Stimulated activated CD8-positive, alpha-beta memory T cell treated with anti-CD3 and anti-CD28 coated beads, Interleukin-4, amount 100 ng/mL, for 1 hour (primary cell): Measurements from ENCODE around the gene ACSM6.
A peak's percentile ranks its signal among the peaks of the same experiment; 100 is the strongest.
"Not testable (repeated sequence)": the region's sequence is repeated elsewhere in the genome, so short reads cannot be mapped to it uniquely, and the experiment has no call there.

Experiments used
- DNase-seq, 2 donors: peaks; one replicate each; pipeline ENCODE4 v3.0.0-alpha.2; 2020; ENCODE audit warnings: low read depth in 2 of 2, low spot score in 1 of 2

ACSM6 gene

GRCh38 chr10:95214793-95215192 is 20.8 kb downstream of the ACSM6 start:
- no peak for DNase-seq

DNA sequence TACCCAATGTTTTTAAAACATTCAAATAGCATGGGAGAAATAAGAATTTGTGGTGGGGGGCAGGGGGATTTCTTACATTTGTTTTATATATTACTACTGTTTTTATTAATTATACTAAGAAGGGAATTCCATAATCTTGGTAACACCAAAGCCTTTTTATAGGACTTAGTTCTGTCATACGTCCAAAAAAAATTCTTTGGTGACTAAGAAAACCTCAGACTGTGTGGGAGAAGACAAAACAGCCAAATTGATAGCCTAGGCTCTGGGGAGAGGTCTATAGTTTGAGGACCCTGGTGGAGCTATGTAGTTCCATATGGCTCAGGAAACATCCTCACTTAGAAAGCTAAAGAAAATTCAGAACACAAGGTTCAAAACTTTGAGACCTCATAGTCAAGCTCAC is 23.4 kb downstream of the ACSM6 start:
- DNase-seq, result no peak

GRCh38 chr10:95220539-95220938 is 26.5 kb downstream of the ACSM6 start:
- no peak for DNase-seq

GRCh38 chr10:95221124-95221523 is 27.1 kb downstream of the ACSM6 start:
- no peak for DNase-seq

- DNase-seq, result no peak
Observed at GRCh38 chr10:95225136-95225535, 31.1 kb downstream of the ACSM6 start.

GRCh38 chr10:95228934-95229723 is 35.1 kb downstream of the ACSM6 start:
- DNase-seq, result not testable (repeated sequence)

- DNase-seq, result no peak
Observed at GRCh38 chr10:95229724-95230627, 35.9 kb downstream of the ACSM6 start.

DNA sequence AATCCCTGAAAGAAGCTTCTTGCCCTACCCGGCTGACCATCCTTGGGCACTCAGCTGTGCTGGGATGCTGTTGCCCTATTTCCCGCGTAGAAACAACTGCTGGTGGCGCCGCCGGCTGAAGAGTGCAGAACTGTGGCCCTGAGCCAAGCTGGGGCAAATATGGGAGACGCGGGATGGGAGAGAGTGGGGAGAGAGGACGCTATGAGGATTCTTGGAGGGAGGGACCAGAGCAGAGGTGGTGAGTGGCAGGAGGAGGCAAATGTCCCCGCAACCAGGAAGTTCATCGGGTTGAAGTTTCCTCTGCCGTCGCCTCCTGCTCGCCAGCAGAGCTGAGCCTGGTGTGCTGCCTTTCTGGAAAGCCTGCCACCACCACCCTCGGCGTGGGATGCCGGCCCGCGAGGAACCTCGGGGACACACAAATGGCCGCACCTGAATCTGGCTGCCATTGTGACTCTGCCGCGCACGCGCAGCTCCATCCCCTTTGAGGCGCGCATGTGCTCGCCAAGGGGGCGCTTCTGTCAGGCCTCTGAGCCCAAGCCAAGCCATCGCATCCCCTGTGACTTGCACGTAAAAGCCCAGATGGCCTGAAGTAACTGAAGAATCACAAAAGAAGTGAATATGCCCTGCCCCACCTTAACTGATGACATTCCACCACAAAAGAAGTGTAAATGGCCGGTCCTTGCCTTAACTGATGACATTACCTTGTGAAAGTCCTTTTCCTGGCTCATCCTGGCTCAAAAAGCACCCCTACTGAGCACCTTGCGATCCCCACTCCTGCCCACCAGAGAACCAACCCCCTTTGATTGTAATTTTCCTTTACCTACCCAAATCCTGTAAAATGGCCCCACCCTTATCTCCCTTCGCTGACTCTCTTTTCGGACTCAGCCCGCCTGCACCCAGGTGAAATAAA is 36.9 kb downstream of the ACSM6 start:
- DNase-seq, result peak in 1 of 2 donors; percentile 9

DNA sequence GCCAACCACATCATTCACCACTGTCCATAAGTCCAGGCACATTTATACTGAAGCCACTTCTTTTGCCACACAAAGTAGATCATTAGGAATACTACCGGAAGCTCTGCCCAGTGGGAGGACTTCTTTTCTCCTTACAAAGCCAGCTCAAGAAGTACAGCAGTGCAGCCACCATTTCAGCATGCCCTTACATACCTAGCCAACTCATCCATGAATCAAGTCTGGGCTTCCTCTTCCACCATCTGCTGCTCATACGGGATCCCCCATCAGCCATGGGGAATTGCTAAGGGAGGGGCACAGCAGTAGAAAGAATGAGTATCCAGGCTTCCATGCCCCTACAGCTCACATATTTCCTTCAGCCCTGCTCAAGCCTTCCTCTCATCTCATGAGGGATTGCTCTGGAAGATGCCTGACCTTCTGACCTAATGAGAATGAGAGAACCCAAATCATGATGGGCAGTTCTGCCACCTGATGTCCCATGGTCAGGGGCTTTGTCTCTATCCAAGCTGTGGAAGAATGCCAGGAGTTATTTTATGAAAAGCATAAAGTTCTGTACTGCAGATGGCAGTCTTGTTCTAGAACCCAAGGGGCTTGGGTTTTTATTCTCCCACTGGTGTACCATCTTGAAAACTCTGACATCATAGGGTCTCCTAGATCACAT is 39.5 kb downstream of the ACSM6 start:
- no peak for DNase-seq

DNA sequence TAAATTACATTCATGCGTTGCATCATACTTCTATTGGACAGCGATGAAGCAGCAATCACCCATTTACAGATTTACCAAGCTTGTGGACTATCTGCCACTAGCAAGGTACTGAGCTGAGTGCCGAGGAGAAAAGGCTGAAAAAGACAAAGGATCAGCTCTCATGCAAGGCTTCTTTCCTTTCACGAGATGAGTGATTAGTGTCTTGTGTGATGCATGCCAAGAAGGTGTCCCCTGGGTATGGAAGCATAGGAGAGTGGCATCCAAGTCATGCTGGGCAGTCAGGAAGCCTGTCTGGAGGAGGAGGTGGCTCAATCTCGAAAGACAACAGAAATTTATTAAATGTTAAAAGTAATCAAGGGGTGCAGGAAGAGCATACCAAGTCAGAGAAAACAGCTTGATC is 40.9 kb downstream of the ACSM6 start:
- DNase-seq, result no peak

DNA sequence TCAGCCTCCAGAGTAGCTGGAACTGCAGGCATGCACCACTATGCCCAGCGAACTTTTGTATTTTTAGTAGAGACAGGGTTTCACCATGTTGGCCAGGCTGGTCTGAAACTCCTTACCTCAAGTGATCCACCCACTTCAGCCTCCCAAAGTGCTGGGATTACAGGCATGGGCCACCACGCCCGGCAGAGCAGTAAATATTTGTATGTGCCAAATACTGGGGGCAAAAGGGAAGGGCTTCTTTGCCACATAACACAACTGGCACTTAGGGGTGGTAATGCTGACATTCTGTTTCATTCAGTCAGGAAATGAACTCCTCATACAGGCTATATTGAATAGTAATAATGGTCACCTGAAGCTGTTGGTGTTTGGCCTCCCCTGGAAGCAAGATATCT is 41.6 kb downstream of the ACSM6 start:
- no peak for DNase-seq

DNA sequence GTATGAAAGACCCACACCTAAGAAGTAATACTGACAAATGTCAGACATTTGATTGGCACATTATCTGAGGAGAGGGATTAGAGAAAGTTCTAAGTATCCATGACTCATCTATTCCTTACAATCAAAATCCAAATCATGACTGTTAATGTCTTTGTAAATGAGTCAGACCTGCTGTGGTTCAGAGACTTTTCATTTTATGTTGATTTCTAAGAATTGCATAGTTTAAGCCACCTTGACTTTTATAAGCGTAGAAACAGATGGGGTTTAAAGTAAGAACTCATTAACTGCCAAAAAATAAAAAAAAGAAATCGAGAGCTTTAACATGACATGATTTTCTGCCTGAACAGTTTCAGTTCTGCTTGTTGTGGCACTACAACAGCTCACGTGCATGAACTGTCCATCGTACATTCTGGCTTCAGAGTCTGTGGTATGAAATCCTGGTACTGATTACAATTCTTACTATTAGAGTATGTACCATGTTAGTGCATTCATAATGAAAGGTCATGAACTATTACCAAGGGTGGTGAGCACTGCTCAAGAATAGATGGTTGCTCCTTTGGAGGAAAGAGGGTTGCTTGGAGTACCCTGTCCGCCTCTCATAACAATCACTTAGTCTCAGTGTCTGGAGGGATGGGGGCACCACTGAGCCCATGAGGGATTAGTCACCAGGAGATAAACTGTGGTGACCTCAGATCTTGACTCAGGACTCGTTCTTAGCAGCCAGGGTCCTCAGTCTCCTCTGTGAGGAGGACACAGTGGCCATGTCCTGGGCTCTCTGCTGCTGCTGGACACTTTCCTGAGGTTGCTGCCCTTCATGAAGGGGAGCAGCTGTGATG is 42.2 kb downstream of the ACSM6 start:
- DNase-seq, result no peak

DNA sequence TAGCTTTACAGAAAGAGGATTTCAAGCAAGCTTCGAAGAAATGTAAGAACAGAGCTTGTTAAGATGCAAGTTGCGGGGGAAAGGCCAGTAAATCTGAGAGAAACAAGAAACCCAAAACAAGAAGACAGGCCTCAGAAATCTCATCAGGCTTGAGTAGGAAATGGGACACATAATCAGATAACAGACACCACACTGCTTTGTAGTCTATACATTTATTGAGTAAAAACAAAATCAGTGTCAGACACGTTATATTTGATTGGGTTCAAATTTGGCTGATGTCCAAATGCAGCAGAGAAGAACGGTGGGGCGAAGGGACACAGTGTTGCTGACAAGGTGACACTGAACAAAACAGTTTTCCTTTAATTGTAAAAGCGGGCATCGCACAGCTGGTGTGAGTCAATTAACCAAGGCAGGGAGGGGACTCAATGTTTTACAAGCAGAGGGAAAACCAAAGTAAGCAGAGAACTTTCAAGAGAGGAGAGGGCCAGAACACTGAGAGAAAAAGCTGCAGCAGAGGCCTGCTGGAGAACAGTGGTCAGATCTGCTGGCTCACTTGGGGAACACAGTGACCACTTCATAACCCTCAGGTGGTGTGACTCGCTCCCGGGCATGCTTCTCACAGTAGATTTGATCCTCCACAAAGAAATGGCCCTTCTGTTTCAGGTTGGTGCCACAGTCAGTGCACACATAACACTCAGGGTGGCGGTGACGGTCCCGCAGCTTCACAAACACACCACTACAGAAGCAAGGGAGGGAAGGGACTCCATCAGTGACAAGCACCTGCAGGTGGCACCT is 43.5 kb downstream of the ACSM6 start:
- no peak for DNase-seq

DNA sequence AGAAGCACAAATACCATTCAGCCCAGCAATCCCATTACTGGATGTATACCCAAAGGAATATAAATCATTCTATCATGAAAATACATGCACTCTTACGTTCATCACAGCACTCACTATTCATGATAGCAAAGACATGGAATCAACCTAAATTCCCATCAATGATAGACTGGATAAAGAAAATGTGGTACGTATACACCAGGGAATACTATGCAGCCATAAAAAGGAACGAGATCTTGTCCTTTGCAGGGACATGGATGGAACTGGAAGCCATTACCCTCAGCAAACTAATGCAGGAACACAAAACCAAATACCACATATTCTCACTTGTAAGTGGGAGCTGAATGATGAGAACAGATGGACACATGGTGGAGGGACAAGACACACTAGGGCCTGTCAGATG is 46.1 kb downstream of the ACSM6 start:
- not testable (repeated sequence) for DNase-seq

GRCh38 chr10:95240811-95241210 is 46.8 kb downstream of the ACSM6 start:
- DNase-seq, result no peak

- no peak for DNase-seq
Observed at GRCh38 chr10:95241533-95241932, 47.5 kb downstream of the ACSM6 start.

- DNase-seq, result no peak
Observed at GRCh38 chr10:95242581-95243317, 48.7 kb downstream of the ACSM6 start.

- DNase-seq, result no peak
Observed at GRCh38 chr10:95243318-95243617, 49.2 kb downstream of the ACSM6 start.

DNA sequence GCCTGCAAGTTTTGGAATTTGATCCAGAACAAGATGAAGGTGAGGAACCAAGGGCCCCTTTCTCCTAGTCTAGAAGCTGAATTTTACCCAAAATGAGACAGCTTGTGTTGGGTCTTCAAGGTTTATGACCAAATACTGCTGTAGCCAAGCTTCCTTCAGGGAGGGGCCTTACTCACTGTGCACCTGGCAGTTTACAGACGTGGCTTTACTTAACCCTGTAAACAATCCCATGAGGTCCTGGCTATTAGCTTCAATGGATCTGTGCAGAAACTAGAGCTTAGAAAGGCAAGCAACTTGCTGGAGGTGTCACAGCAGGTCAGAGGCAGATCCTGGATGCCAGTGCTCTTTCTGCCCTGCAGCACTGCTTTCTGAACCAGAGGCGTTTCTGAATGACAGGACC is 50.1 kb downstream of the ACSM6 start:
- DNase-seq, result no peak
